ENCODE results near the gene FH. TPM values are rescaled to one million over a fixed set of nuclear protein-coding genes. Genes with fewer than 3 reads are reported as not detected.

FH gene
- total and polyA plus RNA-seq, 2 of the 13 experiments (the other 11 are each of a cell fraction or from before 2014, with no cell fraction given), result 39.2 to 152 TPM

GRCh38 chr1:241560849-241561187 is 41.3 kb upstream of the FH start:
- no peaks in the 10 kb centered on the region for H3K79me2 ChIP-seq (ENCODE audit: insufficient read depth, low read length)
- WGBS (ENCODE audit: low lambda C conversion rate), result 65% methylated on average over 3 of the region's 3 CpGs
- H3K9ac ChIP-seq (ENCODE audit: insufficient read depth, low read depth, low read length), result no peak overlapping the region
- no peaks in the 10 kb centered on the region for H3K36me3 ChIP-seq (replicated peaks in 1 of 2; ENCODE audit: control insufficient read depth in 1 of 2, insufficient read depth in 2 of 2, low read length in 2 of 2)
- no peak for TF ChIP-seq UBTF (CRISPR knock-in tag; IDR thresholded peaks at IDR 0.05)
- no peak for TF ChIP-seq ZNF160 (CRISPR knock-in tag; IDR thresholded peaks at IDR 0.05)
- TF ChIP-seq IRF9 (CRISPR knock-in tag; IDR thresholded peaks at IDR 0.05; ENCODE audit: borderline replicate concordance), result no peak
- TF ChIP-seq KDM3A (CRISPR knock-in tag; IDR thresholded peaks at IDR 0.05; ENCODE audit: low read depth), result no peak
- TF ChIP-seq PHF21A (CRISPR knock-in tag; IDR thresholded peaks at IDR 0.05), result no peak
- TF ChIP-seq ELF1 (CRISPR knock-in tag; IDR thresholded peaks at IDR 0.05), result no peak
- TF ChIP-seq ZNF614 (CRISPR knock-in tag; IDR thresholded peaks at IDR 0.05; ENCODE audit: borderline replicate concordance), result no peak
- TF ChIP-seq DPF2 (CRISPR knock-in tag; IDR thresholded peaks at IDR 0.05; ENCODE audit: borderline replicate concordance, low read depth), result no peak
- no peak for TF ChIP-seq MEF2D (CRISPR knock-in tag; IDR thresholded peaks at IDR 0.05)
- TF ChIP-seq SP140L (CRISPR knock-in tag; IDR thresholded peaks at IDR 0.05; ENCODE audit: borderline replicate concordance), result no peak
- no peak for TF ChIP-seq FOXO1 (CRISPR knock-in tag; IDR thresholded peaks at IDR 0.05)
- TF ChIP-seq, protein P1, sequence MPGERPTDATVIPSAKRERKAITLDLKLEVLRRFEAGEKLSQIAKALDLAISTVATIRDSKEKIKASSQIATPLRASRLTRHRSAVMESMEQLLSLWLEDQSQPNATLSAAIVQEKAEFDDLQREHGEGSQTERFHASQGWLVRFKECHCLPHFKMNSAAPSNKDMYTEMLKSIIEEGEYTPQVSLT (CRISPR knock-in tag; IDR thresholded peaks at IDR 0.05; ENCODE audit: borderline replicate concordance, low read depth), result no peak
- no peak for TF ChIP-seq HDAC2 (CRISPR knock-in tag; IDR thresholded peaks at IDR 0.05)
- no peaks in the 10 kb centered on the region for H4K20me1 ChIP-seq (ENCODE audit: insufficient read depth, low read length)
- ChIA-PET CTCF (ENCODE audit: low intra/inter-chr PET ratio, low total read pairs) (no interaction called here), POLR2A (no interaction called here)
- intact Hi-C loops (cut with micrococcal nuclease; ENCODE audit: unreplicated experiment), result no loop called here
- H3K27ac ChIP-seq (ENCODE audit: extremely low read length, insufficient read depth, low read length), result no peak overlapping the region
- H3K9me3 ChIP-seq (ENCODE audit: low read length), result no peaks in the 10 kb centered on the region
- no peak overlapping the region for H3K4me2 ChIP-seq (ENCODE audit: low read depth, low read length)
- in situ Hi-C loops (cut with HindIII; ENCODE audit: extremely low pct_ligation_motif_present, low pct_unique_long_range_greater_than_20kb), result no loop called here
- BruUV-seq (replicated peaks), result no TSS peak
- ATAC-seq (peak; percentile 47), DNase-seq (ENCODE audit: low spot score) (no peak), FAIRE-seq (no peak)
- peaks cover 15% of the 10 kb centered on the region; the same call in 1 of the 2 replicates for H3K4me1 ChIP-seq (ENCODE audit: insufficient read depth, low read length)
- no peak overlapping the region for H2AFZ ChIP-seq (ENCODE audit: low read length)
- H3K4me3 ChIP-seq (replicated peaks in 1 of 3; ENCODE audit: insufficient read depth in 1 of 3, low read depth in 2 of 3, low read length in 3 of 3), result no peak overlapping the region
- no peaks in the 10 kb centered on the region for H3K27me3 ChIP-seq (ENCODE audit: control insufficient read depth in 1 of 2, insufficient read depth in 2 of 2, low read length in 2 of 2)
